Natural killer cell (primary cell): Measurements from ENCODE around the gene ATP9A. TPM values are rescaled to one million over a fixed set of nuclear protein-coding genes. Genes with fewer than 3 reads are reported as not detected.

Experiments
- ATAC-seq, 3 donors: fragments of 150-1000 bp in 2 of 3; fragments of 200-7000 bp in 1 of 3; cut with Tn5 transposase; 1 replicate in 1 of 3; 2 replicates in 2 of 3; pipeline ENCODE4 v1.10.0; 2021; ENCODE audit warnings: mild to moderate bottlenecking in 2 of 3, moderate library complexity in 2 of 3
- DNase-seq, 2 donors: peaks; one replicate each; pipeline versions ENCODE4 v3.0.0 to v3.0.0-alpha.2; 2013 to 2021; ENCODE audit warnings: mixed read lengths in 1 of 2
- H3K27ac ChIP-seq: one replicate; pipeline ENCODE4 v1.5.1; 2013; ENCODE audit warnings: mild to moderate bottlenecking, low read length
- H3K27me3 ChIP-seq: one replicate; pipeline ENCODE4 v1.6.1; 2013; ENCODE audit warnings: low read length; ENCODE audit not compliant: control insufficient read depth, insufficient read depth
- H3K36me3 ChIP-seq: one replicate; pipeline ENCODE4 v1.6.1; 2013; ENCODE audit warnings: low read length; ENCODE audit not compliant: control insufficient read depth, insufficient read depth
- H3K4me1 ChIP-seq: one replicate; pipeline ENCODE4 v1.6.1; 2013; ENCODE audit warnings: low read length; ENCODE audit not compliant: control insufficient read depth, insufficient read depth
- H3K4me3 ChIP-seq: one replicate; pipeline ENCODE4 v1.5.1; 2013; ENCODE audit warnings: low read length
- H3K9me3 ChIP-seq: one replicate; pipeline ENCODE4 v1.6.1; 2013; ENCODE audit warnings: low read length; ENCODE audit not compliant: control insufficient read depth, insufficient read depth
- H3K27ac Mint-ChIP-seq, 2 donors: one replicate each; pipeline ENCODE4 v1.8.0; 2022; ENCODE audit warnings: mild to moderate bottlenecking in 2 of 2, mixed read lengths in 2 of 2, moderate library complexity in 1 of 2
- H3K27me3 Mint-ChIP-seq, 2 donors: one replicate each; pipeline ENCODE4 v1.8.0; 2022; ENCODE audit warnings: low read depth in 2 of 2, mixed read lengths in 2 of 2
- H3K36me3 Mint-ChIP-seq: one replicate; pipeline ENCODE4 v1.8.0; 2022; ENCODE audit warnings: mixed read lengths
- H3K4me1 Mint-ChIP-seq, 2 donors: one replicate each; pipeline ENCODE4 v1.8.0; 2022; ENCODE audit warnings: mixed read lengths in 2 of 2
- H3K4me3 Mint-ChIP-seq: one replicate; pipeline ENCODE4 v1.8.0; 2022; ENCODE audit warnings: mild to moderate bottlenecking, moderate library complexity, mixed read lengths
- H3K9me3 Mint-ChIP-seq, 2 donors: one replicate each; pipeline ENCODE4 v1.8.0; 2022; ENCODE audit warnings: mixed read lengths in 2 of 2
- WGBS: methylation state at CpG from one replicate; pipeline ENCODE4 v1.1.7; 2013; ENCODE audit warnings: missing lambda C conversion rate; ENCODE audit not compliant: insufficient coverage; 5-methylcytosine and 5-hydroxymethylcytosine counted together
- intact Hi-C: fragments of 100-400 bp; cut with micrococcal nuclease; formaldehyde crosslinking; loops from one replicate; pipeline ENCODE4 v1.14.2; 2022
- total RNA-seq, 4 donors: library from RNA; stranded (reverse); fragments of 120-200 nt in 1 of 4; gene quantifications; one replicate each; pipeline versions ENCODE4 v1.2.3 to v1.2.4, GENCODE V29; 2013 to 2022
- TF ChIP-seq, protein P1 (sequence below): fragments of 200-600 bp; IDR thresholded peaks from one replicate; pipeline ENCODE4 v1.8.0; 2022; ENCODE audit warnings: antibody characterized with exemption

The ATP9A gene
- total RNA-seq, 3 donors from 2014 or later (not counting 1 experiment from before 2014, with no cell fraction given) = 1.4 to 46.8 (median 1.9) TPM

DNA sequence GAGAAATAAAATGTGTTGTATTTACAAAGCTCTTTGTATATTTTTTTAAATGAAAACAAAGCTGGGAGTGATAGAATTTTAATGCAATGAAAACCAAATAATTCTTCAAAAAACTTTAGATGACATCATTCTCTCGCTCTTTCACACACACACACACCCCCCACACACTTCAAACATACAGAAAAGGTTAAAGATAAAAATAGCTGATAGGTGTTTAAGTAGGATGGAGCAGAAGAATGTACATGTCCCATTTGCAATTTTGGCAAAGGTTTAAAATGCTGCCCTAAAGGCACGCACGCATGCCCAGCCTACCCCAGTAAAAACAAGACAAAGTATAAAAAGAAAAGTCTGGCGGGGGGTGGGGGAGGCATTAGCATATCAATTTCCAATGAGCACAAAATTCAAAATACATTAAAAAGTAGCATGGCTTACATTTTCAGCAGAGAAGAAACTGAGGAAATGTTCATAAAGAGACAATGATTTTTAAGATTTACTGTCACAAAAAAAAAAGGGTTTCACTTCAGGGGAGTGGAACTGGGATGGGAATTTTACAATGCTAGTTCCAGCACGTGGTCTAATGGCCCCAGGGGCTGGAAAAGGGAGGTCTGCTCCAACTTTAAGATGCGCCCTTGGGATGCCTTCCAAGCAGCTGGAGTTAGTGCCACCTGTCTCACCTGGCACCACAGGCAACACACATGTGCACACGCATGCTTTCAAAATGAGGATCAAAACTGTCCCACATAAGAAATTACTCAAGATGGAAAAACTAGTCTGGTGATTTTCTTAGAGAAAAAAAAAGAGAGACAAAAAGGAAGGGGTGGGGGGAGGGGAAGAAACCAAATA, 170.6 kb downstream of the ATP9A start:
- Mint-ChIP-seq H3K9me3 (no peaks in the 10 kb centered on the region), H3K4me3 (no peak overlapping the region), H3K27ac (no peak overlapping the region), H3K36me3 (no peaks in the 10 kb centered on the region), H3K27me3 (no peaks in the 10 kb centered on the region), H3K4me1 (peaks cover 9 to 21% of the 10 kb centered on the region in 2 donors)
- no peaks in the 10 kb centered on the region for H3K27me3 ChIP-seq
- WGBS = 97% methylated on average over 3 of the region's 7 CpGs
- H3K4me1 ChIP-seq = peaks cover 7% of the 10 kb centered on the region
- DNase-seq = no peak
- TF ChIP-seq, protein P1, sequence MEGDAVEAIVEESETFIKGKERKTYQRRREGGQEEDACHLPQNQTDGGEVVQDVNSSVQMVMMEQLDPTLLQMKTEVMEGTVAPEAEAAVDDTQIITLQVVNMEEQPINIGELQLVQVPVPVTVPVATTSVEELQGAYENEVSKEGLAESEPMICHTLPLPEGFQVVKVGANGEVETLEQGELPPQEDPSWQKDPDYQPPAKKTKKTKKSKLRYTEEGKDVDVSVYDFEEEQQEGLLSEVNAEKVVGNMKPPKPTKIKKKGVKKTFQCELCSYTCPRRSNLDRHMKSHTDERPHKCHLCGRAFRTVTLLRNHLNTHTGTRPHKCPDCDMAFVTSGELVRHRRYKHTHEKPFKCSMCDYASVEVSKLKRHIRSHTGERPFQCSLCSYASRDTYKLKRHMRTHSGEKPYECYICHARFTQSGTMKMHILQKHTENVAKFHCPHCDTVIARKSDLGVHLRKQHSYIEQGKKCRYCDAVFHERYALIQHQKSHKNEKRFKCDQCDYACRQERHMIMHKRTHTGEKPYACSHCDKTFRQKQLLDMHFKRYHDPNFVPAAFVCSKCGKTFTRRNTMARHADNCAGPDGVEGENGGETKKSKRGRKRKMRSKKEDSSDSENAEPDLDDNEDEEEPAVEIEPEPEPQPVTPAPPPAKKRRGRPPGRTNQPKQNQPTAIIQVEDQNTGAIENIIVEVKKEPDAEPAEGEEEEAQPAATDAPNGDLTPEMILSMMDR = no peak
- peaks cover 2% of the 10 kb centered on the region for H3K36me3 ChIP-seq
- H3K27ac ChIP-seq = no peak overlapping the region
- no peak overlapping the region for H3K4me3 ChIP-seq
- no peak for ATAC-seq
- intact Hi-C loops = loop anchor here (10.0 kb wide), 1 partner anchor 383 kb away; no protein-coding TSS in a partner anchor
- H3K9me3 ChIP-seq = no peaks in the 10 kb centered on the region

- H3K4me3 Mint-ChIP-seq = no peak overlapping the region
These were observed 171.4 kb downstream of the ATP9A start for GRCh38 chr20:51596668-51597388.

DNA sequence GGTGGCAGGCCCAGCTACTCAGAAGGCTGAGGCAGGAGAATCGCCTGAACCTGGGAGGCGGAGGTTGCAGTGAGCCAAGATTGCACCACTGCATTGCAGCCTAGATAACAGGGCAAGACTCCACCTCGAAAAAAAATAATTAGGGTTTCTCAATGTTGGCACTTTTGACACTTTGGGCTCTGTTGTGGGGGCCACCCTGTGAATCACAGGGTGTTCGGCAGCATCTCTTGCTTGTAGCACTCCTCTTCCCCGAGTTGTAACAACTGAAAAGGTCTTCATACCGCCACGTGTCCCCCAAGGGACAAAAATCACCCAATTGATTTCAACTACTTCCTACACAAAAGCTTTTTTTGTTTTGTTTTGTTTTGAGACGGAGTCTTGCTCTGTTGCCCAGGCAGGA, 172.4 kb downstream of the ATP9A start:
- H3K9me3 Mint-ChIP-seq = no peaks in the 10 kb centered on the region
- no peak overlapping the region for H3K27ac Mint-ChIP-seq
- TF ChIP-seq, protein P1 = no peak
- 66% methylated on average over 8 of the region's 8 CpGs for WGBS
- no peaks in the 10 kb centered on the region for H3K36me3 Mint-ChIP-seq
- no peak overlapping the region for H3K4me3 Mint-ChIP-seq
- Histone ChIP-seq H3K36me3 (peaks cover under 1% of the 10 kb centered on the region), H3K9me3 (no peaks in the 10 kb centered on the region), H3K4me3 (no peak overlapping the region), H3K27me3 (no peaks in the 10 kb centered on the region), H3K4me1 (peaks cover 7% of the 10 kb centered on the region), H3K27ac (no peak overlapping the region)
- intact Hi-C loops = loop anchor here (1.0 to 10.0 kb wide), 3 partner anchors 209 to 381 kb away; no protein-coding TSS in a partner anchor
- no peak for ATAC-seq
- H3K27me3 Mint-ChIP-seq = no peaks in the 10 kb centered on the region
- H3K4me1 Mint-ChIP-seq = peaks cover 9 to 21% of the 10 kb centered on the region in 2 donors
- no peak for DNase-seq

More at GRCh38 chr20:51596668-51597388, 171.4 kb downstream of the ATP9A start:
- no peak overlapping the region for H3K27ac ChIP-seq
- H3K4me3 ChIP-seq = no peak overlapping the region
- 90% methylated on average over 14 of the region's 14 CpGs for WGBS
- ATAC-seq = no peak
- DNase-seq = no peak
- TF ChIP-seq, protein P1 = no peak
- no peaks in the 10 kb centered on the region for H3K9me3 Mint-ChIP-seq
- intact Hi-C loops = loop anchor here (10.0 kb wide), 1 partner anchor 382 kb away; no protein-coding TSS in a partner anchor
- no peaks in the 10 kb centered on the region for H3K27me3 ChIP-seq
- H3K9me3 ChIP-seq = no peaks in the 10 kb centered on the region
- H3K4me1 Mint-ChIP-seq = peaks cover 9 to 21% of the 10 kb centered on the region in 2 donors
- H3K36me3 ChIP-seq = peaks cover 2% of the 10 kb centered on the region
- H3K36me3 Mint-ChIP-seq = no peaks in the 10 kb centered on the region
- no peak overlapping the region for H3K27ac Mint-ChIP-seq
- H3K4me1 ChIP-seq = peaks cover 7% of the 10 kb centered on the region
- H3K27me3 Mint-ChIP-seq = no peaks in the 10 kb centered on the region
